Measurements from ENCODE around the gene GBX2. TPM values are rescaled to one million over a fixed set of nuclear protein-coding genes. Genes with fewer than 3 reads are reported as not detected.
"Not testable (repeated sequence)": the region's sequence is repeated elsewhere in the genome, so short reads cannot be mapped to it uniquely, and the experiment has no call there.

Gene GBX2
- total RNA-seq, 2 experiments from 2014 or later, result not detected

DNA sequence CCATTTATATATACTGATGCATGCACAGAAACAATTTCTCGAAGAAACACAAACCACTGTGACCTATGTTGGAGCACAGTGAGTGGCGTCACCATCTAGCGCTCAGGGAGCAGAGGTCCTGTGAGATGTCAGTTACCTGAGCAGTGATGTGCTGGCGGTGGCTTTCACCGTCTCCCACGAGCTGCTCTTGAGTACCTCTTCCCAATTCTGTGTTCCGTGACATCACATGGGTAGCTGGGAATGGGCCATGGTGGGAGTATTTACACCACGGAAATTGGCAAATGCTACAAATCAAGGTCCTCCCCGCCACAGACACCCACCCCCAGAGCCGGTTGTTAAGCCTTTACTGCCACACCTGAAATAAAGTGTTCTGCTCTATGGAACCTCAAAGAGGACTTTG lies 24.4 kb downstream of the GBX2 start:
- Mint-ChIP-seq H3K36me3 (ENCODE audit: low read depth) (no peaks in the 10 kb centered on the region), H3K4me3 (no peak overlapping the region), H3K27ac (no peak overlapping the region), H3K27me3 (peaks cover 45% of the 10 kb centered on the region), H3K9me3 (no peaks in the 10 kb centered on the region), H3K4me1 (ENCODE audit: low read depth) (no peaks in the 10 kb centered on the region)
- POLR2A ChIA-PET, result no interaction called here
- Histone ChIP-seq H3K27ac (ENCODE audit: low read depth in 1 of 2, low read length in 2 of 2) (no peak overlapping the region), H3K9me3 (ENCODE audit: control insufficient read depth in 1 of 2, insufficient read depth in 1 of 2, low read length in 2 of 2) (peaks cover 0 to 4% of the 10 kb centered on the region in 2 experiments), H3K4me3 (ENCODE audit: low read length) (no peak overlapping the region), H3K4me1 (ENCODE audit: insufficient read depth, low read length) (no peaks in the 10 kb centered on the region), H3K36me3 (ENCODE audit: insufficient read depth, low read length) (no peaks in the 10 kb centered on the region), H3K27me3 (ENCODE audit: control insufficient read depth in 1 of 2, insufficient read depth in 2 of 2, low read length in 2 of 2) (peaks cover 13% of the 10 kb centered on the region in 2 experiments)
- intact Hi-C loops (cut with DNase I, micrococcal nuclease), result no loop called here
- TF ChIP-seq, protein P1, sequence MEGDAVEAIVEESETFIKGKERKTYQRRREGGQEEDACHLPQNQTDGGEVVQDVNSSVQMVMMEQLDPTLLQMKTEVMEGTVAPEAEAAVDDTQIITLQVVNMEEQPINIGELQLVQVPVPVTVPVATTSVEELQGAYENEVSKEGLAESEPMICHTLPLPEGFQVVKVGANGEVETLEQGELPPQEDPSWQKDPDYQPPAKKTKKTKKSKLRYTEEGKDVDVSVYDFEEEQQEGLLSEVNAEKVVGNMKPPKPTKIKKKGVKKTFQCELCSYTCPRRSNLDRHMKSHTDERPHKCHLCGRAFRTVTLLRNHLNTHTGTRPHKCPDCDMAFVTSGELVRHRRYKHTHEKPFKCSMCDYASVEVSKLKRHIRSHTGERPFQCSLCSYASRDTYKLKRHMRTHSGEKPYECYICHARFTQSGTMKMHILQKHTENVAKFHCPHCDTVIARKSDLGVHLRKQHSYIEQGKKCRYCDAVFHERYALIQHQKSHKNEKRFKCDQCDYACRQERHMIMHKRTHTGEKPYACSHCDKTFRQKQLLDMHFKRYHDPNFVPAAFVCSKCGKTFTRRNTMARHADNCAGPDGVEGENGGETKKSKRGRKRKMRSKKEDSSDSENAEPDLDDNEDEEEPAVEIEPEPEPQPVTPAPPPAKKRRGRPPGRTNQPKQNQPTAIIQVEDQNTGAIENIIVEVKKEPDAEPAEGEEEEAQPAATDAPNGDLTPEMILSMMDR (IDR thresholded peaks at IDR 0.05), result no peak
- CTCF ChIA-PET, result no interaction called here
- ATAC-seq (ENCODE audit: poor library complexity), result no peak
- no peak for DNase-seq

DNA sequence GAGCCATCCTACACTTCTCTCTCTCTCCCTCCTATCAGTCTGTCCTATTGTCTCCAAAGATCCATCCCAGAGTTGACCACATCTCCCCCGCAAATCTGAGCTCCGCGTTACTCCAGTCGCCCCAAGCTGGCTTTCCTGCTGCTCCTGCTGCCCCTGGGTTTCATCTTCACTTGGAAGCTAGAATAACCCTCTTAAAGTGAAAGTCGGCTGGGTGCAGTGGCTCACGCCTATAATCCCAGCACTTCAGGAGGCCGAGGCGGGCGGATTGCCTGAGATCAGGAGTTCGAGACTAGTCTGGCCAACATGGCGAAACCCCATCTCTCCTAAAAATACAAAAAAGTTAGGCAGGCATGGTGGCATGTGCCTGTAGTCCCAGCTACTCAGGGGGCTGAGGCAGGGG lies 26.6 kb downstream of the GBX2 start:
- H3K4me3 Mint-ChIP-seq; H3K27ac Mint-ChIP-seq; H3K9me3 Mint-ChIP-seq; ATAC-seq (ENCODE audit: poor library complexity); H3K36me3 Mint-ChIP-seq (ENCODE audit: low read depth); intact Hi-C loops (cut with DNase I, micrococcal nuclease); H3K27ac ChIP-seq (ENCODE audit: low read depth in 1 of 2, low read length in 2 of 2); CTCF ChIA-PET; H3K4me1 Mint-ChIP-seq (ENCODE audit: low read depth); H3K9me3 ChIP-seq (ENCODE audit: control insufficient read depth in 1 of 2, insufficient read depth in 1 of 2, low read length in 2 of 2); DNase-seq; H3K4me1 ChIP-seq (ENCODE audit: insufficient read depth, low read length); H3K36me3 ChIP-seq (ENCODE audit: insufficient read depth, low read length); POLR2A ChIA-PET; H3K4me3 ChIP-seq (ENCODE audit: low read length): not testable (repeated sequence)
- peaks cover 45% of the 10 kb centered on the region for H3K27me3 Mint-ChIP-seq
- peaks cover 13 to 15% of the 10 kb centered on the region in 2 experiments for H3K27me3 ChIP-seq (ENCODE audit: control insufficient read depth in 1 of 2, insufficient read depth in 2 of 2, low read length in 2 of 2)

DNA sequence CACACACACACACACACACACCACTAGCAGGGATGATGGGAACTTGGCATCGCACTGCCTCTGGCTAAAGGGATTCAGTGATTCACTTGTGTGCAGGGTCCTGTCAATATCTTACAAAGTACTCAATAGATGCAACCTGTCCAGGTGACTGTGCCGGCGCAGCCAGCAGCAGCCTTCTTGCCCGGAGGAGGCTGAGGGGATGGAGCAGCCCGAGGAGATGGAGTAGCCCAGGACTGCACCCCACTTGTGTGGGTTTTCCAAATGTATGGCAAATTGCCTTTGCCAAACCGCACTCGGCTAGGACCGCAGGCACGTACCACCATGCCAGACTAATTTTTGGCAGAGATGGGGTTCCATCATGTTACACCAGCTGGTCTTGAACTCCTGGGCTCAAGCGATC lies 31.1 kb downstream of the GBX2 start:
- TF ChIP-seq, protein P1 (IDR thresholded peaks at IDR 0.05), result no peak
- CTCF ChIA-PET, result no interaction called here
- peaks cover 17% of the 10 kb centered on the region for H3K27me3 Mint-ChIP-seq
- no peaks in the 10 kb centered on the region for H3K4me1 Mint-ChIP-seq (ENCODE audit: low read depth)
- no peaks in the 10 kb centered on the region for H3K4me1 ChIP-seq (ENCODE audit: insufficient read depth, low read length)
- peaks cover 0 to 5% of the 10 kb centered on the region in 2 experiments for H3K27me3 ChIP-seq (ENCODE audit: control insufficient read depth in 1 of 2, insufficient read depth in 2 of 2, low read length in 2 of 2)
- no peaks in the 10 kb centered on the region for H3K9me3 Mint-ChIP-seq
- intact Hi-C loops (cut with DNase I, micrococcal nuclease), result no loop called here
- POLR2A ChIA-PET, result no interaction called here
- no peak overlapping the region for H3K4me3 ChIP-seq (ENCODE audit: low read length)
- no peak overlapping the region for H3K27ac ChIP-seq (ENCODE audit: low read depth in 1 of 2, low read length in 2 of 2)
- H3K36me3 ChIP-seq (ENCODE audit: insufficient read depth, low read length), result no peaks in the 10 kb centered on the region
- DNase-seq (no peak), ATAC-seq (ENCODE audit: poor library complexity) (no peak)
- peaks cover 0 to 13% of the 10 kb centered on the region in 2 experiments for H3K9me3 ChIP-seq (ENCODE audit: control insufficient read depth in 1 of 2, insufficient read depth in 1 of 2, low read length in 2 of 2)
- no peak overlapping the region for H3K27ac Mint-ChIP-seq
- H3K4me3 Mint-ChIP-seq, result no peak overlapping the region
- no peaks in the 10 kb centered on the region for H3K36me3 Mint-ChIP-seq (ENCODE audit: low read depth)

DNA sequence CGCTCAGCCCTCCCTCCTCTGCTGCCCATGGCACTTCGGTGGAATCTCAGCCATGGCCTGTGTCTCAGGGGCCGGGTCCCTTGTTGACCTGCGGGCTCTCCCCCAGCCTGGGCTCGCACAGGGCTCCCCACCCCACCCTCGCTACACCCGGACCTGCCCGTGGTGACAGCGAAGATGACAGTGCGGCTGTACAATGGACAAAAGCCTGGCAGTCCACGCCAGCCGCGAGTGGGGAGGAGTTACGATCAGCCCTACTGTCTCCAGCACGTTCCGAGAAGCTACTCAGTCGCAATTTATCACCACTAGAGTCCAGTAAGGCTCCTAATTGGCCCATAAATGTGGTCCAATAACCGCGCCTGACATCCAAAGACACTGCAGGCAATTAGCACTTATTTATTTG lies 31.6 kb downstream of the GBX2 start:
- Histone ChIP-seq H3K27me3 (ENCODE audit: control insufficient read depth in 1 of 2, insufficient read depth in 2 of 2, low read length in 2 of 2) (peaks cover 0 to 5% of the 10 kb centered on the region in 2 experiments), H3K4me1 (ENCODE audit: insufficient read depth, low read length) (no peaks in the 10 kb centered on the region), H3K9me3 (ENCODE audit: control insufficient read depth in 1 of 2, insufficient read depth in 1 of 2, low read length in 2 of 2) (peaks cover 0 to 12% of the 10 kb centered on the region in 2 experiments), H3K27ac (ENCODE audit: low read depth in 1 of 2, low read length in 2 of 2) (no peak overlapping the region), H3K4me3 (ENCODE audit: low read length) (no peak overlapping the region), H3K36me3 (ENCODE audit: insufficient read depth, low read length) (no peaks in the 10 kb centered on the region)
- DNase-seq (no peak), ATAC-seq (ENCODE audit: poor library complexity) (no peak)
- no peaks in the 10 kb centered on the region for H3K9me3 Mint-ChIP-seq
- CTCF ChIA-PET, result no interaction called here
- peaks cover 20% of the 10 kb centered on the region for H3K27me3 Mint-ChIP-seq
- H3K4me1 Mint-ChIP-seq (ENCODE audit: low read depth), result no peaks in the 10 kb centered on the region
- no peaks in the 10 kb centered on the region for H3K36me3 Mint-ChIP-seq (ENCODE audit: low read depth)
- H3K4me3 Mint-ChIP-seq, result no peak overlapping the region
- intact Hi-C loops (cut with DNase I, micrococcal nuclease), result no loop called here
- TF ChIP-seq, protein P1 (IDR thresholded peaks at IDR 0.05), result no peak
- H3K27ac Mint-ChIP-seq, result no peak overlapping the region
- POLR2A ChIA-PET, result no interaction called here
